ENCODE data around the gene GALNT16. TPM values are rescaled to one million over a fixed set of nuclear protein-coding genes. Genes with fewer than 3 reads are reported as not detected.
A peak's percentile ranks its signal among the peaks of the same experiment; 100 is the strongest.

GALNT16 gene
- total RNA-seq, 5 donors from 2014 or later (not counting 1 experiment from before 2014, with no cell fraction given) = 0.13 to 0.46 TPM; not detected in 3

- ATAC-seq (replicated peaks in 1 of 4) (no peak), DNase-seq (no peak)
- no peak overlapping the region for H3K27ac Mint-ChIP-seq
- no peak overlapping the region for H3K4me3 Mint-ChIP-seq
- no CpG with 5 or more reads among the region's 3 CpGs for WGBS (ENCODE audit: insufficient coverage)
- peaks cover 79 to 82% (median 80%) of the 10 kb centered on the region in 3 donors for H3K4me1 Mint-ChIP-seq
- Histone ChIP-seq H3K4me1 (ENCODE audit: control insufficient read depth in 1 of 2, extremely low read depth in 1 of 2, insufficient read depth in 2 of 2, low read length in 2 of 2) (peaks cover 13 to 21% of the 10 kb centered on the region in 2 experiments), H3K4me3 (ENCODE audit: control insufficient read depth in 1 of 2, extremely low read depth in 1 of 2, low read length in 1 of 2) (no peak overlapping the region), H3K27ac (ENCODE audit: low read length) (no peak overlapping the region), H3K36me3 (ENCODE audit: control insufficient read depth in 2 of 2, extremely low read depth in 1 of 2, insufficient read depth in 1 of 2, low read length in 1 of 2) (peaks cover 9 to 52% of the 10 kb centered on the region in 2 donors), H3K9me3 (no peaks in the 10 kb centered on the region), H3K27me3 (replicated peaks in 1 of 2; ENCODE audit: control insufficient read depth in 2 of 2, extremely low read depth in 1 of 2, insufficient read depth in 2 of 2, low read length in 1 of 2) (no peaks in the 10 kb centered on the region)
- no peaks in the 10 kb centered on the region for H3K27me3 Mint-ChIP-seq
- H3K9me3 Mint-ChIP-seq = no peaks in the 10 kb centered on the region
- ChIA-PET CTCF (no interaction called here), POLR2A (interaction anchor here in 1 of 2 donors (0.7 kb wide), 1 partner anchor 245 kb away, joined by 4 read pairs; no protein-coding TSS in a partner anchor)
- H3K36me3 Mint-ChIP-seq = peaks cover 64% of the 10 kb centered on the region
Observed at GRCh38 chr14:69392481-69392880, 132.5 kb downstream of the GALNT16 start.

- Mint-ChIP-seq H3K27me3 (no peaks in the 10 kb centered on the region), H3K9me3 (no peaks in the 10 kb centered on the region), H3K4me1 (peaks cover 85 to 88% (median 88%) of the 10 kb centered on the region in 3 donors), H3K4me3 (peak overlapping the region; percentile 4 to 98 (median 14)), H3K36me3 (peaks cover 50% of the 10 kb centered on the region), H3K27ac (no peak overlapping the region)
- Histone ChIP-seq H3K4me3 (ENCODE audit: control insufficient read depth in 1 of 2, extremely low read depth in 1 of 2, low read length in 1 of 2) (no peak overlapping the region), H3K9me3 (no peaks in the 10 kb centered on the region), H3K36me3 (ENCODE audit: control insufficient read depth in 2 of 2, extremely low read depth in 1 of 2, insufficient read depth in 1 of 2, low read length in 1 of 2) (peaks cover 4 to 44% of the 10 kb centered on the region in 2 donors), H3K4me1 (ENCODE audit: control insufficient read depth in 1 of 2, extremely low read depth in 1 of 2, insufficient read depth in 2 of 2, low read length in 2 of 2) (peaks cover 32 to 46% of the 10 kb centered on the region in 2 experiments), H3K27me3 (replicated peaks in 1 of 2; ENCODE audit: control insufficient read depth in 2 of 2, extremely low read depth in 1 of 2, insufficient read depth in 2 of 2, low read length in 1 of 2) (no peaks in the 10 kb centered on the region), H3K27ac (ENCODE audit: low read length) (no peak overlapping the region)
- ChIA-PET POLR2A (no interaction called here), CTCF (no interaction called here)
- no peak for DNase-seq
- WGBS (ENCODE audit: insufficient coverage) = 100% methylated on average over 3 of the region's 4 CpGs
- no peak for ATAC-seq (replicated peaks in 1 of 4)
Observed at GRCh38 chr14:69395929-69396328, 136.0 kb downstream of the GALNT16 start.

GRCh38 chr14:69398053-69398817, 138.3 kb downstream of the GALNT16 start, which contains the start of the genes ERH and SLC39A9:
Gene ERH (minus strand): TSS chr14:69398299. CDS start chr14:69398233, 66 bp downstream.
Gene SLC39A9 (plus strand): TSS chr14:69398692. CDS start chr14:69399370, 678 bp downstream.
- no peaks in the 10 kb centered on the region for H3K27me3 Mint-ChIP-seq
- ATAC-seq (replicated peaks in 1 of 4) (peak; percentile 87 to 89 (median 88)), DNase-seq (peak; percentile 83 to 98 (median 95))
- CTCF ChIA-PET = interaction anchor here (0.5 to 1.0 kb wide), 3 partner anchors 13 to 247 kb away, joined by 3 read pairs; no protein-coding TSS in a partner anchor
- H3K36me3 ChIP-seq (ENCODE audit: control insufficient read depth in 2 of 2, extremely low read depth in 1 of 2, insufficient read depth in 1 of 2, low read length in 1 of 2) = peaks cover 0 to 32% of the 10 kb centered on the region in 2 donors
- H3K9me3 Mint-ChIP-seq = no peaks in the 10 kb centered on the region
- peak within 1 kb of the TSS; percentile 90 for H3K27ac ChIP-seq (ENCODE audit: low read length)
- H3K4me3 ChIP-seq (ENCODE audit: control insufficient read depth in 1 of 2, extremely low read depth in 1 of 2, low read length in 1 of 2) = peak within 1 kb of the TSS; percentile 96 to 99
- no peaks in the 10 kb centered on the region for H3K9me3 ChIP-seq
- peaks cover 30% of the 10 kb centered on the region for H3K36me3 Mint-ChIP-seq
- peak within 1 kb of the TSS; percentile 99 to 100 for H3K27ac Mint-ChIP-seq
- peak within 1 kb of the TSS; percentile 92 to 98 (median 94) for H3K4me3 Mint-ChIP-seq
- POLR2A ChIA-PET = interaction anchor here in 1 of 2 donors (0.6 to 1.5 kb wide), 2 partner anchors 15 to 22 kb away, joined by 3 read pairs; no protein-coding TSS in a partner anchor
- H3K27me3 ChIP-seq (replicated peaks in 1 of 2; ENCODE audit: control insufficient read depth in 2 of 2, extremely low read depth in 1 of 2, insufficient read depth in 2 of 2, low read length in 1 of 2) = no peaks in the 10 kb centered on the region
- under 1% methylated on average over 34 of the region's 53 CpGs for WGBS (ENCODE audit: insufficient coverage)
- H3K4me1 ChIP-seq (ENCODE audit: control insufficient read depth in 1 of 2, extremely low read depth in 1 of 2, insufficient read depth in 2 of 2, low read length in 2 of 2) = peaks cover 37 to 44% of the 10 kb centered on the region in 2 experiments
- H3K4me1 Mint-ChIP-seq = peaks cover 76 to 81% (median 79%) of the 10 kb centered on the region in 3 donors

GRCh38 chr14:69398818-69399210, 138.9 kb downstream of the GALNT16 start:
- Mint-ChIP-seq H3K4me3 (peak overlapping the region; percentile 92 to 98 (median 94)), H3K36me3 (peaks cover 25% of the 10 kb centered on the region), H3K27ac (peak overlapping the region; percentile 99 to 100), H3K9me3 (no peaks in the 10 kb centered on the region), H3K4me1 (peaks cover 71 to 79% (median 74%) of the 10 kb centered on the region in 3 donors), H3K27me3 (no peaks in the 10 kb centered on the region)
- Histone ChIP-seq H3K27me3 (replicated peaks in 1 of 2; ENCODE audit: control insufficient read depth in 2 of 2, extremely low read depth in 1 of 2, insufficient read depth in 2 of 2, low read length in 1 of 2) (no peaks in the 10 kb centered on the region), H3K27ac (ENCODE audit: low read length) (peak overlapping the region; percentile 90), H3K4me1 (ENCODE audit: control insufficient read depth in 1 of 2, extremely low read depth in 1 of 2, insufficient read depth in 2 of 2, low read length in 2 of 2) (peaks cover 37 to 40% of the 10 kb centered on the region in 2 experiments), H3K4me3 (ENCODE audit: control insufficient read depth in 1 of 2, extremely low read depth in 1 of 2, low read length in 1 of 2) (peak overlapping the region; percentile 96 to 99), H3K9me3 (no peaks in the 10 kb centered on the region), H3K36me3 (ENCODE audit: control insufficient read depth in 2 of 2, extremely low read depth in 1 of 2, insufficient read depth in 1 of 2, low read length in 1 of 2) (peaks cover 0 to 26% of the 10 kb centered on the region in 2 donors)
- DNase-seq (peak in 1 of 35 experiments; percentile 70), ATAC-seq (replicated peaks in 1 of 4) (peak in 3 of 4 experiments; percentile 18 to 19 (median 19))
- POLR2A ChIA-PET = no interaction called here
- CTCF ChIA-PET = no interaction called here
- WGBS (ENCODE audit: insufficient coverage) = 0% methylated on average over 13 of the region's 18 CpGs

- H3K27ac Mint-ChIP-seq = no peak overlapping the region
- H3K4me1 ChIP-seq (ENCODE audit: control insufficient read depth in 1 of 2, extremely low read depth in 1 of 2, insufficient read depth in 2 of 2, low read length in 2 of 2) = peaks cover 37 to 40% of the 10 kb centered on the region in 2 experiments
- CTCF ChIA-PET = interaction anchor here in 1 of 2 donors (0.6 kb wide), 1 partner anchor 243 kb away, joined by 3 read pairs; no protein-coding TSS in a partner anchor
Observed at GRCh38 chr14:69399750-69400149, 139.8 kb downstream of the GALNT16 start.

GRCh38 chr14:69400154-69400553, 140.2 kb downstream of the GALNT16 start:
- Histone ChIP-seq H3K36me3 (ENCODE audit: control insufficient read depth in 2 of 2, extremely low read depth in 1 of 2, insufficient read depth in 1 of 2, low read length in 1 of 2) (peaks cover 0 to 13% of the 10 kb centered on the region in 2 donors), H3K9me3 (no peaks in the 10 kb centered on the region), H3K27me3 (replicated peaks in 1 of 2; ENCODE audit: control insufficient read depth in 2 of 2, extremely low read depth in 1 of 2, insufficient read depth in 2 of 2, low read length in 1 of 2) (no peaks in the 10 kb centered on the region), H3K4me3 (ENCODE audit: control insufficient read depth in 1 of 2, extremely low read depth in 1 of 2, low read length in 1 of 2) (peak overlapping the region in 1 of 2 donors; percentile 25), H3K4me1 (ENCODE audit: control insufficient read depth in 1 of 2, extremely low read depth in 1 of 2, insufficient read depth in 2 of 2, low read length in 2 of 2) (peaks cover 37 to 40% of the 10 kb centered on the region in 2 experiments), H3K27ac (ENCODE audit: low read length) (no peak overlapping the region)
- 90% methylated on average over 6 of the region's 6 CpGs for WGBS (ENCODE audit: insufficient coverage)
- DNase-seq (no peak), ATAC-seq (replicated peaks in 1 of 4) (no peak)
- H3K9me3 Mint-ChIP-seq = no peaks in the 10 kb centered on the region
- no peak overlapping the region for H3K27ac Mint-ChIP-seq
- peaks cover 25% of the 10 kb centered on the region for H3K36me3 Mint-ChIP-seq
- no peaks in the 10 kb centered on the region for H3K27me3 Mint-ChIP-seq
- peak overlapping the region; percentile 63 to 98 (median 94) for H3K4me3 Mint-ChIP-seq
- CTCF ChIA-PET = interaction anchor here in 1 of 2 donors (0.6 kb wide), 1 partner anchor 243 kb away, joined by 3 read pairs; no protein-coding TSS in a partner anchor
- peaks cover 65 to 80% (median 74%) of the 10 kb centered on the region in 3 donors for H3K4me1 Mint-ChIP-seq
- POLR2A ChIA-PET = no interaction called here

More at GRCh38 chr14:69399750-69400149, 139.8 kb downstream of the GALNT16 start:
- H3K36me3 ChIP-seq (ENCODE audit: control insufficient read depth in 2 of 2, extremely low read depth in 1 of 2, insufficient read depth in 1 of 2, low read length in 1 of 2) = peaks cover 0 to 17% of the 10 kb centered on the region in 2 donors
- DNase-seq (no peak), ATAC-seq (replicated peaks in 1 of 4) (no peak)
- peaks cover 65 to 81% (median 75%) of the 10 kb centered on the region in 3 donors for H3K4me1 Mint-ChIP-seq
- 100% methylated on average over 6 of the region's 8 CpGs for WGBS (ENCODE audit: insufficient coverage)
- H3K9me3 ChIP-seq = no peaks in the 10 kb centered on the region
- H3K27me3 Mint-ChIP-seq = no peaks in the 10 kb centered on the region
- POLR2A ChIA-PET = no interaction called here
- no peak overlapping the region for H3K27ac ChIP-seq (ENCODE audit: low read length)
- peak overlapping the region; percentile 25 to 96 for H3K4me3 ChIP-seq (ENCODE audit: control insufficient read depth in 1 of 2, extremely low read depth in 1 of 2, low read length in 1 of 2)
- peak overlapping the region; percentile 92 to 98 (median 94) for H3K4me3 Mint-ChIP-seq
- H3K27me3 ChIP-seq (replicated peaks in 1 of 2; ENCODE audit: control insufficient read depth in 2 of 2, extremely low read depth in 1 of 2, insufficient read depth in 2 of 2, low read length in 1 of 2) = no peaks in the 10 kb centered on the region
- H3K9me3 Mint-ChIP-seq = no peaks in the 10 kb centered on the region
- peaks cover 27% of the 10 kb centered on the region for H3K36me3 Mint-ChIP-seq
